NCI-H1694 treated with DMSO at 0.1 percent for 48 hours (cell line): ENCODE results near the gene GRID1.
"Not testable (repeated sequence)": the region's sequence is repeated elsewhere in the genome, so short reads cannot be mapped to it uniquely, and the experiment has no call there.

Source experiments
- DNase-seq: peaks from one replicate; lab custom pipeline; 2025; lab: John Stamatoyannopoulos, UW

The GRID1 gene

GRCh38 chr10:86391986-86392722 lies 25.6 kb upstream of the GRID1 start:
- no peak for DNase-seq

DNA sequence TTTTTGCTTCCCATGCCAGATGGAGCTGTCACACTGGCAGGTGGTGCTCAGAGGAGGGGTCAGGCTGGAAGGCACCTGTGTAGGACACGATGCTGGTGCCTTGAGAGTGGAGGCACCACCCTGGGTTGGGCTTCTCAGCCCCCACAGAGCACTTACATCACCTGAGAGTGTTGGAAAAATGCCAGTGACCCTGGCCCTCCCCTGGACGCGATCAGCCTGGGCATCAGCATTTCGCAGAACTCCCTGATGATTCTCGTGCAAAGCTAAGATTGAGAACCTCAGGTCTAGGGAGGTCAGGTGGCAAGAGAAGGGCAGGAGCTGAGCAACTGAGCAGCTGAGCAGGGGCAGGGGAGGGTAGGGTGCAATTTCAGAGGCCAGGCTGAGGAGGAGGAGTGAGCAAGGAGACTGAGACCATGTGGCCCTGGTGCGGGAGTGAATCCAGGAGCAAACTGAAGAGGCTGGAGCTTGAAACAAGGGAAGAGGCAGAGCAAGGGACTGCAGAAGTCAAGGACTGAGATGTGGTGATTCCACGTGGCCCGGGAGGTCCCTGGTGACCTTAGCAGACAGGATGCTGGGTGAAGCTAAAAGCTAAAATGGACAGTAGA lies 24.7 kb upstream of the GRID1 start:
- DNase-seq, result no peak

DNA sequence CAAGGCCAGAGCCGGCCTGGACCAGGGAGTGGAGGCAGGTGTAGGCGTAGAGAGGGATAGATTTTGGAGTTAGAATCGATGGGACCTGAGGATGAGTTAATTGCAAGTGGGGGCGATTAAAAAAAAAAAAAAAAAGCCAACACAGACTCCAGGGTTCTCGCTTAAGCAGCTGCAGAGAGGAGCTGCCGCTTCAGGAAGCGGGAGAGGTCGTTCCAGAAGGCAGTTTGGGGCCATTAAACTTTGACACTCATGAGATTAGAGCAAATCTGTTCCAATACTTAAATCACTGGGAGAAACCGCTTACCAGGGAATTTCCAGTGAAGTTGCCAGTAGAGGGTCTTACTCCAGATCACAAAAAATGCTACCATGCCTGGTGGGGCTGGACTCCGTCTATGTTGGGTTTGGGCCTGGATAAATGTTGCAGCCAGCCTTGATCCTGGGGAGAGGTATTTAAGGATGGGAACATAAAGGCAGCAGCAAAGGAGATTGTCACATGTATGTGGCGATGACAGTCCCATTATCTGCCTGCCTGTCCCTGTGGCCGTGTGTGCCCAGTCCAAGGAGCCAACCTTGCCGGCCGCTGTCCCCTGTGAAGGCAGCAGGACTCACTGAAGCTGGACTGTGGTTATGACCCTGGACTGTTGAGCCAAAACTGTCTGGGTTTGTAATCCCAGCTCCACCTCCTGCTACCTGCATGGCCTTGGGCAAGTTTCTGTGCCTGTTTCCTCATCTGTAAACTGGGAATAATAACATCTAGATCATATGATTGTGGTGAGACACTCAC lies 23.9 kb upstream of the GRID1 start:
- no peak for DNase-seq

GRCh38 chr10:86389441-86390193 lies 23.0 kb upstream of the GRID1 start:
- DNase-seq, result no peak

GRCh38 chr10:86389109-86389440 lies 22.5 kb upstream of the GRID1 start:
- DNase-seq, result not testable (repeated sequence)

GRCh38 chr10:86388119-86388704 lies 21.6 kb upstream of the GRID1 start:
- DNase-seq, result no peak

DNA sequence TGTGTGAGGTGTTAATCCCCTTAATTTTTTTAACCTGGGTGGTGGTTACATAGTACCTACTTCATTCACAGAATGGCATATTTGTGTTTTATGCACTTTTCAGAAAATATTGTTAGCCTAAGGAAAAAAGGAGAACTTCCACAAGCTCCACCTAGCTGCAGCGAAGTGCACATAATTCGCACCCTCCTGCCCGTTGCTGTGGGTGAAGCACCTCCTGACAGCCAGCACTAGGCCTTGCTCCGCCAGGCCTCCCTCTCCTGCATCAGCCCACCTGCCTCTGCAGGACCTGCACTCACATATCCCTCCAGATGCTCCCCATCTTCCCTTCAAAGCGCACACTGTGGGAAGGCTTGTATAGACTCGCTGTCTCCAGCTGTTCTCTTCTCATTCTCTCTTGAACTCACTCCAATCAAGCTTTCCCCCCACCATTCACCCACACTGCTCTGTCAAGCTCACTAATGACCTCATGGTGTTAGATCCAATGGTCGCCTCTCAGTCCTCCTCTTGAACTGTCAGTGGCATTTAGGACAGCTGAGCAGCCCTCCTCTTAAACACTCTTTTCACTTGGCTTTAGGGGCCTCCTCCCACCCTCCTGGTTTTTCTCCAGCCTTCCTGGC lies 20.7 kb upstream of the GRID1 start:
- DNase-seq, result peak; percentile 90

DNA sequence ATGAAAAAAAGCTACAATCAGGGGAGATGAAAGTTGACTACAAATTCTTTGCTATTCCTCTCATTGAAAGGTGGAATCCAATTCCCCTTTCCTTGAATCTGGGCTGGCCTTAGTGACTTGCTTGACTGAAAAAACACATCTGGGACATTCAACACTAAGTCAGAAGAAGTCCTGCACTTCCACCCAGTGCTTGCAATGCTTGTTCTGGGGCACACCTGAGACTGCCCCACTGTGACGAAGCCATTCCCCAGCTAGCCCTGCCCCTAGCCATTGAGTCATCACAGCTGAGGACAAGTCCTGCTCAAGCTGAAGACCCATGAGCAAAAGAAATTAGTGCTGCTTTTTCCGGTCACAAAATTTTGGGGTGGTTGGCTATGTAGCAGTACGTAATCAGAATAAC lies 19.2 kb upstream of the GRID1 start:
- no peak for DNase-seq

DNA sequence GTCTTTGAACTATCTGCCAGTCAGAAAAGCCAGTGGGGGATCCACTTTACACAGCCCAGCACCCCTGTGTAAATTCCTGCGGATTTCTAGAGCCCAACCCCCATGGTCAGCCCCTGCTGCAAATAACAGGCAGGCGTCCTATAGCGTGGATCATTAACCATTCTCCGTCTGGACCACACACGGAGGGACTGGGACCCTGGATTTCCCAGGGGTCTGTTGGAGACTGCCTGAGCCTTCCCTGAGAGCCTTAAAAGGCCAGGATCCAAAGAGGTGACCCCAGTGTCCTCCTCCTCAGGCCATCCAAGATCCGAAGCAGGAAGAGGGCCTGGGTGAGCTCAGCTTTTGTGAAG lies 11.2 kb upstream of the GRID1 start:
- no peak for DNase-seq

GRCh38 chr10:86376852-86377796 lies 10.5 kb upstream of the GRID1 start:
- DNase-seq, result no peak

DNA sequence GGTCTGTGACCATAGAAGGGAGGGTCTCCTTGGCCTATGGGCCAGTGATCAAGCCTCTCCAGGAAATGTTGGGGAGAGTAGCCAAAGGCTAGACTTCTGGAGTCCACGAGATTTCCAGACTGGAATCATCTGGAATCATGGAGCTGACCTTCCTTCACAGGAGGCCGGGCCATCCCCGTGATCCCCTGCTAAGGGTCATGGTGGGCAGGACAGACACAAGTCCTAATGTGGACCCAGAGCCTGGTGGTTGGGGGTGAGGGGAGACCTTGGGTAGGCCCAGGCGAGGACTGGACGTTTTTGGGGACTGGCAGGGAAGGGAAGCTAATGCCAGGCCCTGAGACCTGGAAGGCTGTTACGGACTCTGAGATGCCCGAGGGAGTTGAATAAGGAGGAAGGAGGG lies 9.8 kb upstream of the GRID1 start:
- no peak for DNase-seq

GRCh38 chr10:86375204-86375603 lies 8.6 kb upstream of the GRID1 start:
- DNase-seq, result no peak

- DNase-seq, result no peak
These were observed 8.1 kb upstream of the GRID1 start for GRCh38 chr10:86374664-86375063.

DNA sequence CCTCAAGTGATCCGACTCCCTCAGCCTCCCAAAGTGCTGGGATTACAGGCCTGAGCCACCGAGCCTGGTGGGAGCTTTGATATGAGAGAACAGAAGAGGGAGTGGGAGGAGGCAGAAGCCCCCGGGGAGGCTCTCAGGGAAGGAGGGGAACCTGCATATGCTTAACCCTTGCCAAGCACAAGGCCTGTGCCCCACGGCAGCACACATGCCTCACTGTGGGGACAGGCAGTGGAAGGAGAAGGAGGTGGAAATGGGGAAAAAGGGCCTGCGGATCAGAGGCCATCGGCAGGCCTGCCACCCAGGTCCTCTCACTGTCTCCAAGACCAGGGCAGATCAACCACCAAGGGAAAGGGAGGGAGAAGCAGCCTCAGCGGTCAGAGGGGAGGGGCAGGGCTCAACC lies 7.2 kb upstream of the GRID1 start:
- no peak for DNase-seq

DNA sequence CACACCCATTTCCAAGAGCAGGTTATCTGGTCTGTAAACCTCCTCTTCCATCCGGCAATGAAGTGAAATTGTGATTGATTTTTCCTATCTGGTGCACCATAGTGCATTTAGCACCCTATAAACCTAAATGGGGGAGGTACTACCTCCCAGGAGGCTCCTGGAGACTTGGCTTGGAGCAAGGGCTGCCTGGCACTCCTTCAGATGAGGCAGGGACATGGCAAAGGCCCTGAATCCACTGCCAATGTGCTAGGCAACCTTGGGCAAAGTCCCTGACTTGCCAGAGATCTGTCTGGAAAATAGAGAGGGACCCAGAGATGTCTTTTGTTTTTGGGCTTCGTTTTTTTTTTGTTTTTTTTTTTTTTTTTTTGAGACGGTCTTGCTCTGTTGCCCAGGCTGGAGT lies 6.7 kb upstream of the GRID1 start:
- DNase-seq, result no peak

DNA sequence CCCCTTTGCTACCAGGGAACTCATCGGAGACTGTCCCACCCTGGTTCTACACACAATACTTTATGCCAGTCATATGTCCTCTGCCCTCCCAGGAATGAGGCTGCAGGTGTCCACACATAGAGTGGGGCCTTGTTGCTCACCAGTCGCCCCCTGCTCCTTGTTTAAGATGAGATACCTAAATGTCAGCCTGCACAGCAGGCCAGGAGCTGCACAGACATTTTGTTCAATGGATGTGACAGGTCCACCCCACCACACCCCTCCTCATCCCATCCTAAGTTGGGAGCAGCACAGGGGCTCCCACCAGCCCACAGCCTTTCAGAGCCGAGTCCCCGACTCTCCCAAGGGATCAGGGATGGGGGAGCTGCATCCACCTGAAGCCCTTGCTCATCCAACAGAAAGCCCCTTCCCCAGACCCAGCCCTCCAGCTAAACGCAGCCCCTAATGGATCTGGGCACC lies 6.2 kb upstream of the GRID1 start:
- no peak for DNase-seq

DNA sequence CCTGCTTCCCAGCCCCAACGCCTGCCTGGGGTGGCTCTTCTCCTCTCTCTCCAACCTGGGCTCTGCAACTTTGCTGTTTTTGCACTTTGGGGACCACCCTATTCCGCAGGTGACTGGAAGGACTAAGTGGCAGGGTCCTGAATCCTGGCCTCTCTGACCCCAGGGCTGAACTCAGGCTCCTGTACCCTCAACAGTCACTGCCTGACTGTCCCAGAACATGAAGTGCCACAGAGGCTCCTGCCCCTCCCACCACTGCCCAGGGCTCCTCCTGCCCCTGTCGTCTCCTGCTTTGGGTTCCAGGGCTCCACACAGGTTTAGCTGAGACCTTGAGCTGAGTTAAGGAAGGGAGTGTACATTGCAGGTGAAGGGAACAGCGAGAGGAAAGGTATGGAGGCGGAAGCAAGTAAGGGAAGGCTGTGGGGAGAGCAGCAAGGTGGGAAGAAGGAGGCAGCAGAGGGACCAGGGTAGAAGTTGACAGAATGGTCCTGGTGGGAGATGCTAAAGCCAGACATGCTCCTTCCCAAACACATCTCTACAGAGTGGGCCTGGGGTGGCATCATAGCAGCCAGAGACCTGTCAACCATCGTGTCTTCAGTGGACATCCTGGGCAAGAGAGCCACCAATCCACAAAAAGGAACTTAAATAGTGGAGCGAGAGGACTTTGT lies 5.7 kb upstream of the GRID1 start:
- DNase-seq, result no peak

DNA sequence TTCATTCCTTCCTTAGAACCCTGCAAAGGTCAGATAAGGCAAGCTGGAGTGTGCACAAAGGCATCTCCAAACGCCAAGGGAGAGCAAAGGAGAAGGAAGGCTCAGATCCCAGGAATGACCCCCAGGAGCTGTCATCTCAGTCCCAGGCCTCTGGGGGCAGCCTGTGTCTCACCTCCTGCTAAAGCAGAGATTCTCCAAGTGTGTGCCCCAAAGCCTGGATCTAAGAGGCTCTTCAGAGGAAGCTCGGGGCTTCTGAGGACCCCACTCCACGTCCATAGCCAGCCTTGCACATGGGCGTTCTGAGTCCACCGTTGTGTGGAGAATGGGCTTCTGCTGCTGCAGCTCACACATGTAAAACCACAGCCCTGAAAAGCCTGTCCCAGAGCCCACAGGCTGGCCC lies 5.1 kb upstream of the GRID1 start:
- DNase-seq, result no peak

DNA sequence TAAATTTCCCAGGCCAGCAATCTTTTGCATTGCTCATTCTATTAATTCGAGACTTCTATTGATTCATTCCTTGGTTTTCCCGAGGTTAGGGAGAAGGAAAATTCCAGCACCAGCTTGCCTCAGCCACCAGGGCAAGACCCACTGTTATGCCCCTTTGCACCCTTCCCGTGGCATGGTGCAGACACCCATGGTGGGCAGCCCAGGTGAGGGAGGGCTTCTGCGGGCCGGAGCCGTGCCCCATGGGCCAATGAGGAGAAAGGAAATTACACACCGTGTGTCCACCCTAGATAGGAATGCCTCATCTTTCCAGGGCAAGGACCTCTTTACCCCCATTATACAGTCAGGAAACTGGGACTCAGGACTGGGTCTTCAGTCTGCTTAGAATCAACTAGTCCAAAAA lies 4.5 kb upstream of the GRID1 start:
- no peak for DNase-seq

- no peak for DNase-seq
These were observed 3.5 kb upstream of the GRID1 start for GRCh38 chr10:86370006-86370585.
